Natural killer cell treated with Interleukin-12 subunit alpha and Interleukin-12 subunit beta and Interleukin-15 and Interleukin-18, amount 100 ng/mL, for 72 hours (primary cell): ENCODE data around the gene ZNF574. TPM values are rescaled to one million over a fixed set of nuclear protein-coding genes. Genes with fewer than 3 reads are reported as not detected.

Experiments used
- ATAC-seq, 2 donors: fragments of 150-1000 bp; cut with Tn5 transposase in 1 of 2; sonication (Bioruptor Pico), chemical (Tn5 transposase) in 1 of 2; 2 replicates each; pipeline ENCODE4 v1.10.0; 2021
- DNase-seq: peaks from one replicate; pipeline ENCODE4 v3.0.0; 2022; ENCODE audit warnings: low spot score
- H3K27ac Mint-ChIP-seq, 2 donors: 1 replicate in 1 of 2; 2 replicates in 1 of 2; pipeline ENCODE4 v1.8.0; 2022; ENCODE audit warnings: mixed read lengths in 2 of 2, mild to moderate bottlenecking in 1 of 2, moderate library complexity in 1 of 2
- H3K27me3 Mint-ChIP-seq, 2 donors: 1 replicate in 1 of 2; 2 replicates in 1 of 2; pipeline ENCODE4 v1.8.0; 2022; ENCODE audit warnings: mixed read lengths in 2 of 2
- H3K36me3 Mint-ChIP-seq: one replicate; pipeline ENCODE4 v1.8.0; 2022; ENCODE audit warnings: mixed read lengths
- H3K4me1 Mint-ChIP-seq, 2 donors: 1 replicate in 1 of 2; 2 replicates in 1 of 2; pipeline ENCODE4 v1.8.0; 2022; ENCODE audit warnings: low read depth in 2 of 2, mixed read lengths in 2 of 2, mild to moderate bottlenecking in 1 of 2
- H3K4me3 Mint-ChIP-seq: one replicate; pipeline ENCODE4 v1.8.0; 2022; ENCODE audit warnings: mixed read lengths
- H3K9me3 Mint-ChIP-seq: 2 replicates; pipeline ENCODE4 v1.8.0; 2022; ENCODE audit warnings: mixed read lengths
- total RNA-seq, 2 donors: library from RNA; stranded (reverse); gene quantifications; one replicate each; pipeline ENCODE4 v1.2.3, GENCODE V29; 2022

Gene ZNF574
- total RNA-seq, 2 donors from 2014 or later: 14.2 to 16.1 TPM

DNA sequence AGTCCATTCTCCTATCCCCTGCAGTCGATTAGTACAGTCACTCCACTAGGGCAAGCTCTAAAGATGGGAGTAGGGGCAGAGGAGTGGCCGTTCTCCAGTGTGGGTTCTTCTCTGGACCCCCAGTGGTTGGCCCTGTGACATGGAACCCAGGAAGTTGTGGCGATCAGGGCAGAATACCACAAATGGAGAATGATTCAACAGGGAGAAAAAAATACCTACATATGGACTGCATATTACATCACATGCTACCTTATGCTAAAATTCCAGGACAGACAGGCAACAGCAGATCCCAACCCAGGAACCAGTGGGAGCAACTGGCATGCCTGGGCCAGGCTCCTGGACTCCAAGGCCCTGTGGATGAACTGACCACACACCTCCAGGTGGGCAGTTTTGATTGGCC is 35.8 kb downstream of the ZNF574 start:
- ATAC-seq: no peak
- DNase-seq: no peak
- Mint-ChIP-seq H3K4me3 (no peak overlapping the region), H3K27ac (peak overlapping the region; percentile 8 to 76), H3K27me3 (no peaks in the 10 kb centered on the region), H3K4me1 (peaks cover 27 to 29% of the 10 kb centered on the region in 2 donors), H3K9me3 (no peaks in the 10 kb centered on the region), H3K36me3 (peaks cover 7% of the 10 kb centered on the region)

DNA sequence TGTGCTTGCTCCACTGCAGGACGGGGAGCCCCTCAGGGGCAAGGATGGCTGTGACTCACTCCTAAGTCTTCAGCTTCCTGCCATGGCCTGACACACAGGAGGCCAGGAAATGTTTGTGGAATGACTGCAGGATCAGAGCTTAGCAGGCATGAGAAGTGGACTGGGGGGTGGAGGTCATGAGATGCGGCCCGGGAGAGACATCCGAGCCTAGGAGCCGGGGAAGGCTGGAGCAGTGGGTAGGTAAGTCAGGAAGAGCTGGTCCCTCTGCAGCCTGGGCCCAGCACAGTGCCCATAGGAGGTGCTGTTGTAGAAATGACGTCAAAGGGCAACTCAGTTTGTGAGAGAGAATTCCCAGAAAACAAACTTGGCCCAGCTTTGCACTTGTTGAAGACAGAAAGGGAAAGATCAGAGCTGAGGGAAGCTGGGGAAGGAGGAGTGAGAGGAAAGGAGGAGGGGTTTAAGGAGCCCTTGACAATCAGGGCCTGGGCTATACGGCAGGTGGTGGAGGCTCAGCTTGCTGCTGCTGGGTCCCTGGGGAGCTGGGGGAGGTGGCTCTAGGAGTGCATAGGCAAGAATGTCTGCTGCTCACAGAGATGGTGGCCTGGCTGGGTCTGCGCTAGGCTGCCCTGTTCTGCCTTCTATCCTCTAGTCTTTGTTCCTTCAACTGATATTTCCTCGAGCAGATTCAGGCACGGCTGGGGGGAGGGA is 37.8 kb downstream of the ZNF574 start:
- Mint-ChIP-seq H3K36me3 (peaks cover 7% of the 10 kb centered on the region), H3K9me3 (no peaks in the 10 kb centered on the region), H3K4me1 (peaks cover 22 to 26% of the 10 kb centered on the region in 2 donors), H3K27ac (peak overlapping the region; percentile 31 to 81), H3K27me3 (no peaks in the 10 kb centered on the region), H3K4me3 (no peak overlapping the region)
- ATAC-seq: peak in 1 of 2 donors; percentile 20
- no peak for DNase-seq

DNA sequence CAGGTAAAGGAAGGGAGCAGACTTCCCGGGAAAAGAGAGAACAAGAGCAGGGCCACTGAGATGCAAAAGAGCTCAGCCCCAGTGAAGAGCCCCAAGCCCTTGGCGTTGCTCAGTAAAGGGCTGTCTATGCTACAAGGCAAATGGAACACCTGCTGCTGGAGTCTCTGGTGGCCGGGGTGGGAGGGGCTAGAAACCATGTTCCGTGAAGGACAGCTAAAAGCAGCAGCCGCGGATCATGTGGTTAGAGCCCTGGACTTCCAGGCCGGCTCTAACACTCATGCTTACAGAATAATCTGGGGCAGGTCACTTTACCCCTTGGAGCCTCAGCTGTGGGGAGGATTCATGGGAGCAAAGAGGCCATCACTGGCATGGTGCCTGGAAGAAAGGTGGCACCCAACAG is 38.4 kb downstream of the ZNF574 start:
- peak in 1 of 2 donors; percentile 17 for ATAC-seq
- Mint-ChIP-seq H3K27ac (peak overlapping the region; percentile 31 to 81), H3K36me3 (peaks cover 7% of the 10 kb centered on the region)

DNA sequence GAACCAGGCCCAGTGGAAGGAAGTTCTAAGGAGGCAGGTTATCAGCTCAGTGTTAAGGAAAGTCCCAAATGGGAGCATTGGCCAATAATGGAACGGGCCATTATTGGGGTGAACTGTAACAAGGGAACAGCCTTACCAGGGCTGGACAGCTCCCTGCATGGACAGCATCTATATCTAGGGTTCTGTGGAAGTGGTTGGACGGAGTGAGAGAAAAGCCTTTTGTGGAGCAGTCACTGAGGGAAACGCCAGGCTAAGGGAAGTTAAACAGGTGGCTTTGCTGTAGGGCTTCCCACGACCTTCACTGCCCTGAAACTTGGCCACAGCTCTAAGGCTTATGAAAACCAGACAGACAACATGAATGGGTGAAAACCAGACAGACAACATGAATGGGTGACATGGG is 39.3 kb downstream of the ZNF574 start:
- Mint-ChIP-seq H3K4me1 (peaks cover 21 to 25% of the 10 kb centered on the region in 2 donors), H3K9me3 (no peaks in the 10 kb centered on the region), H3K4me3 (no peak overlapping the region), H3K36me3 (peaks cover 7% of the 10 kb centered on the region), H3K27ac (no peak overlapping the region), H3K27me3 (no peaks in the 10 kb centered on the region)
- ATAC-seq: no peak
- no peak for DNase-seq

More for the DNA sequence above, 38.4 kb downstream of the ZNF574 start:
- Mint-ChIP-seq H3K4me1 (peaks cover 21 to 25% of the 10 kb centered on the region in 2 donors), H3K4me3 (no peak overlapping the region), H3K9me3 (no peaks in the 10 kb centered on the region), H3K27me3 (no peaks in the 10 kb centered on the region)
- no peak for DNase-seq

DNA sequence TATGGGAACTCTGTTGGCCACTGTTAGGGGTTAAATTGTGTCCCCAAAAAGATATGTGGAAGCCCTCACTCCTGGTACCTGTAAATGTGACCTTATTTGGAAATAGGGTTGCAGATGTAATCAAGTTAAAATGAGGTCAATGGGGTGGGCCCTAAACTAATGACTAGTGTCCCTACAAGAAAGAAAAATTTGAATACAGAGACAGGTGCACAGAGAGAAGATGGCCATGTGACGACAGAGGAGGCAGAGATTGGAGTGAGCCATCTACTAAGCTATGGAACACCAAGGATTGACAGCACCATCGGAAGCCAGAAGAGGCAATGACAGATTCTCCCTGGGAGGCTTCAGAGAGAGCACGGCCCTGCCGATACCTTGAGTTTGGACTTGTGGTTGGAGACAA is 39.7 kb downstream of the ZNF574 start:
- H3K36me3 Mint-ChIP-seq: peaks cover 7% of the 10 kb centered on the region
- H3K4me3 Mint-ChIP-seq: no peak overlapping the region
- H3K27ac Mint-ChIP-seq: peak overlapping the region in 1 of 2 donors; percentile 26

DNA sequence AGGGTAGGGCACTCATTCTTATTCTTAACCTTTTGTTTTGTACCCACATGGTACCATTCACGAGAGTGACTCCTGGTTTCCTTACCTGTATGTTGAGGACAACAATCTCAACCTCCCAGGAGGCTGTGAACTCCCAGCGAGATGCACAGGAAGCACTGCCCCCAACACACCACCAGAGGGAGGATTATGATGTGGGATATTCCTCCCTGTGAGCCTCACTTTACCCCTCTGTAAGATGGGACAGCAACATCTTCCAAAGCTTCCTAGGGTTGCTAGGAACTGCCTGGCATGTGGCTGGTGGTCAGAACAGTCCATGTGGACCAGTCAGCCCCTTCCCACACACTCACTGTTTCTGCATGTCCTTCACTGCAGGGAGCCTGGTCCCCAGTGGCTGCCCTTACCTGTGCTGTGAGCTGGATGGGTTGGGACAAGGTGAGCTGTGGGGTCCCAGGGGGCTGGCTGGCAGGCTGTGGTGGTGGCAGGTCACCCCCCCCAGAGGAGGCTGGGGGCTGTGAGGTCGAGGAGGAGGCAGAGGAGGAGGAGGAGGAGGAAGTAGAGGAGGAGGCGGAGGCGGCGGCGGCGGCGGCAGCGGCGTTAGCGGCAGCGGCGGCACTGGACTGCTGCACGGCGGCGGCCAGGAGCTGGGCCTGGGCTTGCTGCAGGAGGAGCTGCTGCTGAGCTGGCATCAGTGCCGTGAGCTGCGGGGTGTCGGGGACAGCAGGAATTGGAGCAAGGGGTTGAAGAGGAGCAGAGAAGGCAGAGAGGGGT is 40.5 kb downstream of the ZNF574 start:
- ATAC-seq (no peak), DNase-seq (no peak)
- Mint-ChIP-seq H3K36me3 (peaks cover 7% of the 10 kb centered on the region), H3K4me3 (no peak overlapping the region), H3K9me3 (no peaks in the 10 kb centered on the region), H3K27ac (peak overlapping the region in 1 of 2 donors; percentile 26), H3K27me3 (no peaks in the 10 kb centered on the region), H3K4me1 (peaks cover 22 to 31% of the 10 kb centered on the region in 2 donors)

More for the DNA sequence above, 39.7 kb downstream of the ZNF574 start:
- no peak for ATAC-seq
- DNase-seq: no peak
- no peaks in the 10 kb centered on the region for H3K27me3 Mint-ChIP-seq
- H3K9me3 Mint-ChIP-seq: no peaks in the 10 kb centered on the region
- peaks cover 24 to 27% of the 10 kb centered on the region in 2 donors for H3K4me1 Mint-ChIP-seq

DNA sequence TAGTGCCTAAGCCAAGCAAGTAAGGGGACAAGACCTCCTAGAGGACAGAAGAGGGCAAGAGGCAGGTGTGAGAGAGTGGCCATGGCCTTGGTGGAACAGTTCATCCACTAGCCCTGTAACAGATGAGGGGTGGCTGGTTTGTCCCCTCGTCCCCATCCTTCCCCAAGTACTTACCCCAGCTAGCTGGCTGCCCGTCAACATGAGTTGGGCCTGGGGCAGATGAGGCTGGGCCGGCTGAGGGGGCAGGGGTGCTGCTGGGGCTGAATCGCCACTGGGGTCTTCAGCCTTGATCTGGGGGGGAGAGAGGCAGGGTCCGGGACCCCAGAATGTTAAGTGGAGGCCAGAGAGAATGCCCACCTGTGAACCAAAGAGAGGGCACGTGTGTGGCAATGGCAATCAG is 41.1 kb downstream of the ZNF574 start:
- Mint-ChIP-seq H3K27ac (no peak overlapping the region), H3K9me3 (no peaks in the 10 kb centered on the region), H3K4me1 (peaks cover 22 to 33% of the 10 kb centered on the region in 2 donors), H3K27me3 (no peaks in the 10 kb centered on the region), H3K4me3 (no peak overlapping the region), H3K36me3 (peaks cover 7% of the 10 kb centered on the region)
- DNase-seq (no peak), ATAC-seq (no peak)

DNA sequence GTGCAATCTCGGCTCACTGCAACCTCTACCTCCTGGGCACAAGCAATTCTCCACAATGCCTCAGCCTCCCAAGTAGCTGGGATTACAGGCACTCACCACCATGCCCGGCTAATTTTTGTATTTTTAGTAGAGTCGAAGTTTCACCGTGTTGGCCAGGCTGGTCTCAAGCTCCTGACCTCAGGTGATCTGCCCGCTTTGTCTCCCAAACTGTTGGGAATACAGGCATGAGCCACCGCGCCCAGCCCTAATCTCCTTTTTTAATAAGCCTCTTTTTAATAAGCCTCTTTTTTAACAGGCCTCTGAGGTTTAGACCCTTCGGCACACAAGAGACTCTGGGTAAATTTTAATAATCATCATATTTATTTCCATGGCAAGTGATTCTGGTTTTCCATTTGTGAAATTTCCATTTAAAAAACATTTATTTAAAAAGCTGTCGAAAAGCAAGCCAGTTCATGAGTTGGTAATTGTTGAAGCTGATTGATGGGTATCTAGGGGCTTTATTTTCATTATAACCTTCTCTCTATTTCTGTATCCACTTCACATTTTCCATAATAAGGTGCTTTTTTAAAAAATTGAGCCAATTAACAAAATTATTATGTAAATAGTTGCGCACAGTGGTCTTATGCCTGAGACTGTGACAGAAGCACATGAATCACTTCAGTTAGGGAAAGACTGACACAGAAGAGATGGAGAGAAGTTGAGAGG is 44.5 kb downstream of the ZNF574 start:
- ATAC-seq: no peak
- Mint-ChIP-seq H3K36me3 (peaks cover 6% of the 10 kb centered on the region), H3K27ac (peak overlapping the region; percentile 88 to 94), H3K27me3 (no peaks in the 10 kb centered on the region), H3K4me3 (peak overlapping the region; percentile 83), H3K4me1 (peaks cover 23 to 43% of the 10 kb centered on the region in 2 donors), H3K9me3 (no peaks in the 10 kb centered on the region)
- DNase-seq: no peak

DNA sequence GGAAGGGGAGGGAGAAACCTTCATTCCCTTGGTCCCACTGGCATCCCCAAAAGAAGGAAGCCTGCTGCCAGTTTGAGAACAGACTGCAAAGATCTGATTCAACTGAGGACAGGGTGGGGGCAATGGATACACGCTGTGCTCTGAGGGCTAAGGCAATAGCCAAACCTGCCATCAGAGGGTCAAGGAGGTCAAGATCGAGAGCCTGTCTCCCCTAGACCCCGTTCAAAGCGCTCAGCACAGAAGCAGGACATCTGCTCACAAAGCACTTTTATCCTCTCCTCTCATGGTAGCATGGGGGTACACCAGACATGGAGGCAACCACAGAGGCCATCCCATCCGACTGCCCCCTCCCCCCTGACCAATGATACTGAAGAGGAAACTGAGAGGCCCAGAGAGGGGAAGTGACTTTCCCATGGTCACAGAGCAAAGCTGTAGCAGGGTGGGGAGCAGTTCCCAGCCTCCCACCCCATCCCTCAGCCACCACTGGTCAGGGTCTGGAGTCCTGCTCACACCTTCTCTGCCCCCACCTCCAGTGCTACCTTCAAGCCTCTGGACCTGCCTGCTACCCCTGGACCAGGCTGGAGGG is 45.2 kb downstream of the ZNF574 start:
- Mint-ChIP-seq H3K9me3 (no peaks in the 10 kb centered on the region), H3K4me1 (peaks cover 29 to 45% of the 10 kb centered on the region in 2 donors), H3K4me3 (peak overlapping the region; percentile 83), H3K27ac (peak overlapping the region; percentile 88 to 94), H3K36me3 (no peaks in the 10 kb centered on the region), H3K27me3 (no peaks in the 10 kb centered on the region)
- no peak for DNase-seq
- peak; percentile 25 to 40 for ATAC-seq

DNA sequence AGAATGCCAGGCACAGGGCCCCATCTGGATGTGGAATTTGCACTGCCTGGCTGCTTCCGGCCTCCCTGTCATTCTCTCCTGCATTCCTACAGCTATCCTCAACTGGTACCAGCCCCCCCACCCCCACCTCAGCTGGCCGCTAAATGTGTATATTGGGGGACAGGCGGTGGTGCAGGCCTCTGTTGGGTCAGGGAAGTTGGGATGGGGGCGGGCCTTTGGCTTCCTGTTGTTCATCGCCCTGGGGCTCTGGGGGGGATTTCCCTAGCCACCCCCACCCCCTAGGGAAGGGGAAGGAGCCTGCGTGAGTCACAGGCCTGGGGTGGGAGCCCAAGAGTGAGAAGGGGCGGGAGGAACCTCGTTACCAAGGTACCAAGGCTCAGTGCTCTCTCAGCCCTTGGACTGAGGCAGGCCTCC is 45.7 kb downstream of the ZNF574 start:
- H3K27ac Mint-ChIP-seq: peak overlapping the region; percentile 88 to 94
- peak; percentile 92 for ATAC-seq
- H3K9me3 Mint-ChIP-seq: no peaks in the 10 kb centered on the region
- H3K4me1 Mint-ChIP-seq: peaks cover 29 to 47% of the 10 kb centered on the region in 2 donors
- H3K27me3 Mint-ChIP-seq: no peaks in the 10 kb centered on the region
- peak overlapping the region; percentile 83 for H3K4me3 Mint-ChIP-seq
- no peaks in the 10 kb centered on the region for H3K36me3 Mint-ChIP-seq
- DNase-seq: peak; percentile 89

DNA sequence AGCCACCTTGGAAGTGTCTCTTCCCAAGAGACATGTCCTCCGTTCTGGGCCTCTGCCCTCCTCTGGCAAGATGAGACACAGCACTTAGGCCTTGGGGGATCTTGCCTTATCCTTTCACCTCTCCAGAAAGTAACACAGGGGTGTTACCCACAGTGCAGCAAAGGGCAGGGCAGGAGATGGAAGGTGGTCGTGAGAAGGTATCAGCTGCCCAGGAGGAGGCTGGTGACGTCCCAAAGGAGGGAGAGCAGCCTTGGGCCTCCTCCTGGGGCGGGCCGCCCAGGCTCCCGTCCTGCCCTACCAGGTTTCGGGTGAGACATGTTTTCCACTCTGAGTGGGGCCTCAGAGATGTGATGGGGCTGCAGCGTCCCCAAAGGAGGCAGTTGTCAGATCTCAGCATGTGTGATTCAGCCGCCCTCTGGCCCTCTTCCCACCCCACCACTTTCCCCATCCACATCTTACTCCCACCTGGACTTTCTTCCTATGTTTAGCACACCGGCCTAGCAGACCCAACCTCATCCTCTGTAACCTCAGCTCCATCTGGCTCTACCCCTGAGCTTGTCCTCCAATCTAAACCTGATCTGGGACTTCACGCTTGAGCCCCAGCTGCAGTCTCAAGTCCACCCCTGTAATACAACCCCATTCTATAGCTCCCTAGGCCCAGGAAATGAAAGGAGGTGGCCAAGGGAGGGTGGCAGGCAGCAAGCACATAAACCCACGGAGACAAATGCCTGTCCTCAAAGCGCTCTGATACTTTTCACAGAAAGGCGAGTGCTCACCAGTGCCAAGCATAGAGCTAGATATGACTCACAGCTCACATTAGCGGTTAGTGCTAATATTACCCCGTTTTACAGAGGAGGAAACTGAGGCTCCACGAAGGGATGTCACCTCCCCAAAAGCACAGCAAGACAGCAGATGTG is 47.0 kb downstream of the ZNF574 start:
- Mint-ChIP-seq H3K4me3 (peak overlapping the region; percentile 83), H3K4me1 (peaks cover 38 to 53% of the 10 kb centered on the region in 2 donors)
- no peak for ATAC-seq

DNA sequence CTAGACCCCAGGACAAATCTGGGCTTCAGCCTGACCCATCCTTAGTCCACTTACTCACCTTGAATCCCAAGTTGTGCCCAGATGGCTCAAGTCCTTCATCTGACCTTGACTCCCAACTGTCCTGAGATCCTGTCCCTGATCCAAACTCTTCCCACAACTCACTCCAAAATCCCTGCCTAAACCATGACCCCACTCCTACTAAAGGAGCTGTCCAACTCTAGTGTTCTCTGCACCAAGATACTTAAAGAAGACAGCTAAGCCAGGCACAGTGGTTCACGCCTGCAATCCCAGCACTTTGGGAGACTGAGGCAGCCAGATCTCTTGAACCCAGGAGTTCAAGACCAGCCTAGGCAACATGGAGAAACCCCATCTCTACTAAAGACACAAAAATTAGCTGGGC is 47.8 kb downstream of the ZNF574 start:
- H3K27me3 Mint-ChIP-seq: no peaks in the 10 kb centered on the region
- DNase-seq (no peak), ATAC-seq (no peak)
- H3K9me3 Mint-ChIP-seq: no peaks in the 10 kb centered on the region
- no peaks in the 10 kb centered on the region for H3K36me3 Mint-ChIP-seq
- H3K4me1 Mint-ChIP-seq: peaks cover 44 to 55% of the 10 kb centered on the region in 2 donors
- H3K27ac Mint-ChIP-seq: peak overlapping the region; percentile 88 to 94
- H3K4me3 Mint-ChIP-seq: peak overlapping the region; percentile 83

More for the DNA sequence above, 47.0 kb downstream of the ZNF574 start:
- H3K36me3 Mint-ChIP-seq: no peaks in the 10 kb centered on the region
- DNase-seq: no peak
- no peaks in the 10 kb centered on the region for H3K9me3 Mint-ChIP-seq
- H3K27ac Mint-ChIP-seq: peak overlapping the region; percentile 88 to 94
- H3K27me3 Mint-ChIP-seq: no peaks in the 10 kb centered on the region
